ENCODE data around the gene PPP3CB. TPM values are rescaled to one million over a fixed set of nuclear protein-coding genes. Genes with fewer than 3 reads are reported as not detected.

The PPP3CB gene
- total RNA-seq = 19.2 TPM

GRCh38 chr10:73495884-73496674, at the start of gene PPP3CB:
PPP3CB (minus strand) TSS chr10:73496024; CDS start chr10:73495889, 135 bp downstream.
- peak; percentile 87 for ATAC-seq

DNA sequence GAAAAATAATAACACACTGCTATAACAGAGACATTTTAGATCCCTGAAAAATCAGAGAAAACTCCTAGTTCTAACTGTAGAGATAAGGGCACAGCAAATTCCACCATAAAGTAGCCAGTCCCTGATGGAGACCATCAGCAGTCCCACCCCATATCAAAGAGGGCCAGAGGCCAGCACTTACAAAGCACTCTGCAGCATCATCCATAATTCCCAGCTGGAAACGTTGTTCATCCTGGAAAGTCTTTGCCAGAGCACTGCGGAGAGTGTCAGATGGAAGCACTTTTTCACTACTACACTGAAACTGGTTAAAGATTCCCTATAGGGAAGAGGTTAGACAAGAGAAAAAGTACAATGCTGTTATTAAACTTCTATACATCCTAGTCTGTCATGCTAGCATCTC, 49.5 kb upstream of the PPP3CB start:
- ATAC-seq = no peak

DNA sequence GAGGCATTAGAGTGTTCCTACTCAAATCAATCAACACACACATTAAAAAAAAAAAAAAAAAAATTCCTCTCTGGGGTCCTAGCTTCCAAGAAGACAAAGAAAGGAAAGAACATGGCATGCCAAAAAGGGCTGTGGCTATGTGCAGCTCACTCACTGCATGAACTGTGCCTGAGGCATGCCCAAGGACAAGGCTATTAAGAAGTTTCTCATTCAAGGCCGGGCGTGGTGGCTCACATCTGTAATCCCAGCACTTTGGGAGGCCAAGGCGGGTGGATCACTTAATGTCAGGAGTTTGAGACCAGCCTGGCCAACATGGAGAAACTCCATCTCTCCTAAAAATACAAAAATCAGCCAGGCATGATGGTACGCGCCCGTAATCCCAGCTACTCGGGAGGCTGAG, 41.9 kb upstream of the PPP3CB start:
- no peak for ATAC-seq

DNA sequence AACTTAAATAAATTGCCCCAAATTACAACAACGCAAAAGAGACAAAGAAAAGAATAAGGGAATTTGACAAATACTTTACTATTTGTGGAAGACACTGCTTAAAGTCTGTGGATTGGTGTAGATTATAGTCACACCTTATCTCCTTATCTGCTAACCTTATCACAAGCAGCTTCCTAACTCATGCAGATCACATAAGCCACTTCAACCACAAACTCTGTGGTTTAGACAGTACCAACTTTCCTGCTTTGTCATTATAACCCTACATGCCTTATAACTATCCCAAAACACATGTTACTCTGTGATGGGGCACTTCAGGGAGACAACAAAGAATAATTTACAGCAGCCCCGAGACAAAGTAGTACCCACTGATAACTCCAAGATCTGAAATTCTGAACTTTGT, 41.5 kb upstream of the PPP3CB start:
- no peak for ATAC-seq

DNA sequence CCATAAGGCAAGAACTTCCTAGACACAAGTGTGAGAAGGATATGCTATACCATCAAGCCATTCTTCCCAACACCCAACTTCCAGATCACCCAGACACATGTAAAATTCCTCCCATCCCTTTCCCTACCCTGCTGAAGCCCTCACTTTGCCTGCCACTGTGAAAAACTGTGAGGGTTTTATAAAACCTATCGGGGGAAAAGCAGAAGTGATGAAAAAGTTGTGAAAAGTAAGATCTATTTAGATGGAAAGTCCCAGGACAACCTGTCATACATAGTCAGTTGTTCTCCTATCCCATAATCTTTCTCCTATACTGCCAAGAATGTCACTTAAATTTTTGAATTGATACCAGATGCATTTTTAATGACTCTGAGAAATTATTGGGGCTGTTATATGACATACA, 39.0 kb upstream of the PPP3CB start:
- ATAC-seq = no peak

- ATAC-seq = peak; percentile 86
Measured at GRCh38 chr10:73529089-73529832, 33.4 kb upstream of the PPP3CB start.

DNA sequence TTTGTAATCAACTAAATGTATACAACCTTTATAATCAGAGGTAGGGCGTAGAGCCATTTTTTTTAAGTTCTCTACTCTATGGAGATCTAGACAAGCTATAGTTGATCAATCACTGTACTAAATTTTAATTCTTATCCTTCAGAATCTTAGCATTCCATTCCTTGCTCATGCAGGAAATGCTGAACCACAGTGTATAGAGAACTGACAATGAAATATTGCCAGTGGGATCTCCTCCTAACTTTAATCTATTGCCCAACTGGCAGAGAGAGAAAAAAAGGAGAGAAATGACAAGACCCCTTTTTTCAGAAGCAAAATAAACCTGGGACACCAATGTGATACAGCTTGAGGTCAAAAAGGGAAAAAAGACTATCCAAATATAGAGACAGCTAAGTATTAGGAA, 26.4 kb upstream of the PPP3CB start:
- ATAC-seq = no peak

DNA sequence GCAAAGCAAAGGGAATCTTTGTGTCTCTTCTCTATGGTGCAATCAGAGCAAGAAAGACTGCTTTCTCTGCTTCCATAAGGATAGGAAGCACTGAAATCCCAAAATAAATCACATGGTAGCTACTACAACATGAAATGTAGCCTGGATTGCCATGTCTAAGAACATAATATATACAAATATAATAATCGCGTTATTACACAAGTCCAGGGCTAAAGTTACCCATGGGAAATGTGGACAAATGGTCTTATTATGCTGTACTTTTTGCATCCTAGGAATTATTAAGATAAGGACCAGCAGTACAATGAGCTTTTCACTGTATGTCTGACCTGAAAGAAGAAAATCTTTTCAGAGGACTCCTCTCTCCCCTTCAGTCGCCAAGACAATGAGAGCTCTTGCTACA, 23.5 kb upstream of the PPP3CB start:
- no peak for ATAC-seq

GRCh38 chr10:73517166-73517888, 21.5 kb upstream of the PPP3CB start:
- ATAC-seq = peak; percentile 39

GRCh38 chr10:73512207-73512743, 16.5 kb upstream of the PPP3CB start:
- ATAC-seq = no peak

DNA sequence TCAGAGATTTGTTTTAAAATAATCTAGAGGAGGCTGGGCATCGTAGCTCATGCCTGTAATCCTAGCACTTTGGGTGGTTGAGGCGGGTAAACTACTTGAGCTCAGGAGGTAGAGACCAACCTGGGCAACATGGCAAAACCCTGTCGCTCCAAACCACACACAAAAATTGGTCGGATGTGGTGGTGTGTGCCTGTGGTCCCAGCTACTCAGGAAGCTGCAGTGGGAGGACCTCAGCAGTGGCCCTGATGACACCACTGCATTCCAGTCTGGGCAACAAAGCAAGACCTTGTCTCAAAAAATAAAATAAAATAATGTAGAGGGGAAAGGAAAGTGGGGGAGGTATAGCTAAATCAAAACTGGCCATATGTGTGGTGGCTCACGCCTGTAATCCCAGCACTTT, 13.9 kb upstream of the PPP3CB start:
- ATAC-seq = no peak

- no peak for ATAC-seq
Measured at GRCh38 chr10:73506491-73506890, 10.7 kb upstream of the PPP3CB start.

DNA sequence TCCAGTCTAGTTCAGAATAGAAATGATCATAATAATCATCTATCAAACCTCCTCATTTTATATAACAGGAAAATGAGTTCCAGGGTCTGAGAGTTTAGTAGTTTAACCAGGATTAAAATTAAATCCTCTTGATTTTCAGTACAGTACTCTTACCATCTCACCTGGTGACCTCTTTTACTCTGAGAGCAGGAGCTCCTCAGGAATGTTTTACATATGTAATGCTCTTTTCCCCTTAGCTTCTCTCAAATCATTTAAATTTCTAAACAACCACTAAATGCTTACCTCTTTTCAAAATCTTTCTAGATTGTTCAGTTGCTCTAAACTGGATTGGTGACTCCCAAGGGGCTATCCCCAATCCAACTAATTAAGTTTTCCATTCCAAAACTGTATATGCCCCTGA, 10.2 kb upstream of the PPP3CB start:
- no peak for ATAC-seq

GRCh38 chr10:73503037-73503436, 7.2 kb upstream of the PPP3CB start:
- no peak for ATAC-seq

DNA sequence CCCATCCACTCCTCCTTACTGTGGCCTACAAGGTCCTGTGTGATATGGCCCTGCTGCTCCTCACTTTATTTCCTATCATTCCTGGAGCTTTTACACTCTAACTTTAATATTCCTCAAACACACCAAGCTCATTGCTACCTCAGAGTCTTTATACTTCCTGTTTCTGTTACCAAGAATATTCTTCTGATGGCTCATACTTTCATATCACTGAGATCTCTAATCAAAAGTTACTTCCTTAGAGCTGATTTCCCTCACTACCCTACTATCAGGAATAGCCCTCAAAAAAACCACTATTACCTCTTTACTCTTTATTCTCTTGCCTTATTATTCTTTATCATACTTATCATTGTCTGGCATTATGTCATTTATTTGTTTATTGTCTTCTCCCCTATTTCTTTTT, 5.8 kb upstream of the PPP3CB start:
- no peak for ATAC-seq

GRCh38 chr10:73497623-73498022, 1.8 kb upstream of the PPP3CB start:
- ATAC-seq = no peak

DNA sequence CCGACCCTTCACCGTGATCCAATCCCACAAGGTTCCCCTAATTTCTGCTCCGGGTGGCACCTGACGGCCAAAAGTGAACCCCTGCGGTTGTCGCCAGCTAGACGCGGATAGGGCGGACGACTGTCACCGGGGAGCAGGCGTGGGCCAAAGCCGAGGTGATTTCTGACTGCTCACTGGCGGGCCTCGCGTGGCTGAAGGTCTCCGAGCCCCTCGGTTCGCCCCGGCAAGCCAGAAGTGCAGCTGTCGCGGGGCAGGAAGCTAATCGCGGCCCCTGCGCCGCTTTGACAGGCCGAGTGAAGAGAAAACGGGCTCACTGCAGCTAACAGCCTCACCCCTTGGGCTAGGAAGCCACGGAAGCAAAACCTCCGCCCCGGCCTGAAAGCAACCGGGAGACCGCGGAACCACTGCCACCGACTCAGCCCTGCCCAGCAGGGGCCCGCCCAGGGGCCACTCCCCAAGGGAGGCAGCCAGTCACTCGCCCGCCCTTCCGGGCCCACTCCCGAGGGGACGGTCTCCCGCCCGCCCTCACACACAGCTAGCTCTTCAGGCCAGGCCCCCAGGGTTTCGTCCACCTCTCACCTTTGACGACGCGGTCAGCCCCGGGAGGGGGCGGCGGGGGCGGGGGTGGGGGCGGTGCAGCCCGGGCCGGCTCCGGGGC, 469 bp downstream of the PPP3CB start:
- peak; percentile 98 for ATAC-seq

GRCh38 chr10:73494877-73495225, 973 bp downstream of the PPP3CB start:
- no peak for ATAC-seq

DNA sequence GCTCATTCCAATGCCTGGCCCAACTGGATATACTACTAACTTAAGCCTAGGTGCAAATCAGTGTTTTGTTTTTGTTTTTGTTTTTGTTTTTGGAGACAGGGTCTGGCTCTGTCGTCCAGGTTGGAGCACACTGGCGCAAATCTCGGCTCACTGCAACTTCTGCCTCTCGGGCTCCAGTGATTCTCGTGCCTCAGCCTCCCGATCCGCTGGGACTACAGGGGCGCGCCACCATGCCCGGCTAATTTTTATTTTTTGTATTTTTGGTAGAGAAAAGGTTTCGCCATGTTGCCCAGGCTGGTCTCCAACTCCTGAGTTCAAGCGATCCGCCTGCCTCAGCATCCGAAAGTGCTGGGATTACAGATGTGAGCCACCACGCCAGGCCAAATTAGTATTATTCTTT, 1.6 kb downstream of the PPP3CB start:
- ATAC-seq = no peak

- no peak for ATAC-seq
Measured at GRCh38 chr10:73493781-73494180, 2.0 kb downstream of the PPP3CB start.

DNA sequence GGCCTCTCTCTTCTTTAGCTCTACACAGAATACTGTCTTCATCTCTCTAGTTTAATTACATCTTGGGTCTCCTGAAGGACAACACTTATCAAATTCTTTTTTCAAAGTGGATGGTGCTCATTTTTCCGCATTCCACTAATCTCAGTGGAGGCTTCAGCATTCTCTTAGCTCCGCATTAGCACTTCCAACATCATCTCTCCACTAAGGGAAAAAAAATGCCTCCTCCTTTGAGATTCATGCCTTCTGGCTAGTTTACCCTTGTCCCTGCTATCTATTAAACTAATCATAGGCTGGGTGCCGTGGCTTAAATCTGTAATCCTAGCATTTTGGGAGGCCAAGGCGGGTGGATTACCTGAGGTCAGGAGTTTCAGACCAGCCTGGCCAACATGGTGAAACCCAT, 9.2 kb downstream of the PPP3CB start:
- ATAC-seq = no peak

GRCh38 chr10:73485320-73485719, 10.5 kb downstream of the PPP3CB start:
- ATAC-seq = no peak

GRCh38 chr10:73480158-73480557, 15.7 kb downstream of the PPP3CB start:
- ATAC-seq = no peak
